AG09309 (cell line): ENCODE measurements around the gene SSX3.
"Not testable (repeated sequence)": the region's sequence is repeated elsewhere in the genome, so short reads cannot be mapped to it uniquely, and the experiment has no call there.

Experiments
- DNase-seq: peaks from one replicate; pipeline ENCODE4 v3.0.0-alpha.2; 2010; ENCODE audit warnings: low read depth
- H3K4me3 ChIP-seq: 2 replicates; pipeline ENCODE4 v1.5.1; 2011; ENCODE audit warnings: mild to moderate bottlenecking, low read depth, low read length, moderate library complexity; ENCODE audit not compliant: control insufficient read depth
- TF ChIP-seq, protein P1 (sequence below): IDR thresholded peaks from 2 replicates; pipeline ENCODE4 v1.5.1; 2011; ENCODE audit warnings: mild to moderate bottlenecking, low read depth, low read length, inconsistent platforms; ENCODE audit not compliant: insufficient read depth, control insufficient read depth; ENCODE audit errors: missing control alignments

The SSX3 gene, protein sequence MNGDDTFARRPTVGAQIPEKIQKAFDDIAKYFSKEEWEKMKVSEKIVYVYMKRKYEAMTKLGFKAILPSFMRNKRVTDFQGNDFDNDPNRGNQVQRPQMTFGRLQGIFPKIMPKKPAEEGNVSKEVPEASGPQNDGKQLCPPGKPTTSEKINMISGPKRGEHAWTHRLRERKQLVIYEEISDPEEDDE

DNA sequence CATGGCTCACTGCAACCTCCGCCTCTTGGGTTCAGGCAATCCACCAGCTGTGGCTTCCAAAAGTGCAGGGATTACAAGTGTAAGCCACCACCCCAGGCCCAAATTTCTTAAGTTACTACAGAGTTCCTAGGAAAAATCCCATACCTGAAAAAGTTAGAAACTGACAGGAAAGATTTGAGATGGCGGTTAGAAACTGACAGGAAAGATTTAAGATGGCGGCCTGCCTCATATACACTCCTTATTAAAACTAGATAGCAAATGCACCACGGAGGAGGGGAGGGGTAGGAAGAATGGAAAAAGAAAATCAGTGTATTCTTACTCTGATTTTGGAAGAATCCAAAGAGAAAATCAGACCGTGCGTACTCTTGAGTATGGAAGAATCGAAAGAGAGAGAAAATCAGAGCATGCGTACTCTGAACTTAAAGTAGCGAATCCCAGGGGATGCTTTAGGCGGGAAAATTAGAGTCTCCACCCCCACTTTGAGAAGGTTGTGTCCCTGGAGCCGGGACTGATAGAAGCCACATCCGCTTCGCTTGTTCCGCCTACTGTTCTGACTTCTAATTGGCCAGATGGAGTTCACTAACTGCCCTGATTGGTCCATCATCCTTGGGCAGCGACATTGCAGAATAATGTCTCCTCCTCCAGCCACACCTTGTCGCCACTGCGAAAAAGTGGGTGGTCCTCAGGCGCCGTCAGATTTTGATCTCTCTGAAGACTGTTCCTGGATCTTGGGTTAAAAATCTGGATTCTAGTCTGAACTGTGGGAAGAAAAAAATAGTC lies at the start of gene SSX3:
Gene SSX3 (minus strand): TSS at position 389 of the 780 bp plus-strand sequence. CDS start 1,454 bp downstream, outside the sequence.
- not testable (repeated sequence) for DNase-seq, H3K4me3 ChIP-seq

DNA sequence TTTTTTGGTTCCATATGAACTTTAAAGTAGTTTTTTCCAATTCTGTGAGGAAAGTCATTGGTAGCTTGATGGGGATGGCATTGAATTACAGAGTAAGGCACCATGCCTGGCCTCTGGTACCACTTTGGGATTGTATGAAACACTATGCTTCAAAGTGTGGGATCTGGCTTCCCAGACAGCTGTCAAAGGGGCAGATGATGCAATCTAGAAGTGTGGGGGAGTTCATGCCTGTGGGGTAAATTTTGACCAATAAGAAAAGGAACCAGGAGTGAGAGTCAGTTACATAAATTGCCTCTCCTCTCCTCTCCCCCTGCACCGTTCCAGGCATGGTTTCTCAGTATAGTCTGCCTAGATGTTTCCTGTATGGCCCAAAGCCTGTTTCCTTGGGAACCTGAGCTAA lies 41.3 kb upstream of the SSX3 start:
- not testable (repeated sequence) for DNase-seq, H3K4me3 ChIP-seq

DNA sequence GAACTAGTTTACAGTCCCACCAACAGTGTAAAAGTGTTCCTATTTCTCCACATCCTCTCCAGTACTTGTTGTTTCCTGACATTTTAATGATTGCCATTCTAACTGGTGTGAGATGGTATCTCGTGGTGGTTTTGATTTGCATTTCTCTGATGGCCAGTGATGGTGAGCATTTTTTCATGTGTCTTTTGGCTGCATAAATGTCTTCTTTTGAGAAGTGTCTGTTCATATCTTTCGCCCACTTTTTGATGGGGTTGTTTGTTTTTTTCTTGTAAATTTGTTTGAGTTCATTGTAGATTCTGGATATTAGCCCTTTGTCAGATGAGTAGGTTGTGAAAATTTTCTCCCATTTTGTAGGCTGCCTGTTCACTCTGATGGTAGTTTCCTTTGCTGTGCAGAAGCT lies 40.4 kb upstream of the SSX3 start:
- not testable (repeated sequence) for H3K4me3 ChIP-seq, DNase-seq

DNA sequence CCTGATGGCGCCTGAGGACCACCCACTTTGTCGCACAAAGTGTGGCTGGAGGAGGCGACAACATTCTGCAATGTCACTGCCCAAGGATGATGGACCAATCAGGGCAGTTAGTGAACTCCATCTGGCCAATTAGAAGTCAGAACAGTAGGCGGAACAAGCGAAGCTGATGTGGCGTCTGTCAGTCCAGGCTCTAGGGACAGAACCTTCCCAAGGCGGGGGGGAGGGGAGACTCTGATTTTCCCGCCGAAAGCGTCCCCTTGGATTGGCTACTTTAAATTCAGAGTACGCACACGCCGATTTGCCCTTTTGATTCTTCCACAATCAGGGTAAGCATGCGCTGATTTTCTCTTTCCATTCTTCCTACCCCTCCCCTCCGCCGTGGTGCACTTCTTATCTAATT lies 26.7 kb upstream of the SSX3 start, which contains the start of gene SSX4:
Gene SSX4 (plus strand): TSS at position 301 of the 400 bp plus-strand sequence. CDS start 515 bp downstream, outside the sequence.
- DNase-seq, result not testable (repeated sequence)

DNA sequence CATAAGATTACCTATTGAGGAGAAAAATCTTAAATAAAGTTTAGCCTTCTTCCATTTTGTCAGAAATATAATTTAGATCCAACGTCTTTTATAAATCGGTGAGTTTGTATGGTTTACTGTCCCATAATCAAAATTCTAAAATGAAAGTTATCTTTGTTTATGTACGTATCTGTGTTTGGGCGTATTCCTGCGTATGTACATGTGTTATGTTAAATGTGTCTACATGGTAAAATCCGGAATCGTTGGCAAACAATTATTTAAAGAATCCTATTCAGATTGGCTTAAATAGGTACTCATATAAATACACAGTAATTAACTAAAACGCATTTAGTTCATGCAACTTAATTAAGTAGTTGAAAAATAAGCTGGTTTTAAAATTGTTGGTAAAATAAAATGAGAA lies 13.9 kb upstream of the SSX3 start:
- H3K4me3 ChIP-seq, DNase-seq: not testable (repeated sequence)

More for the DNA sequence above, 26.7 kb upstream of the SSX3 start, which contains the start of gene SSX4:
- not testable (repeated sequence) for H3K4me3 ChIP-seq

DNA sequence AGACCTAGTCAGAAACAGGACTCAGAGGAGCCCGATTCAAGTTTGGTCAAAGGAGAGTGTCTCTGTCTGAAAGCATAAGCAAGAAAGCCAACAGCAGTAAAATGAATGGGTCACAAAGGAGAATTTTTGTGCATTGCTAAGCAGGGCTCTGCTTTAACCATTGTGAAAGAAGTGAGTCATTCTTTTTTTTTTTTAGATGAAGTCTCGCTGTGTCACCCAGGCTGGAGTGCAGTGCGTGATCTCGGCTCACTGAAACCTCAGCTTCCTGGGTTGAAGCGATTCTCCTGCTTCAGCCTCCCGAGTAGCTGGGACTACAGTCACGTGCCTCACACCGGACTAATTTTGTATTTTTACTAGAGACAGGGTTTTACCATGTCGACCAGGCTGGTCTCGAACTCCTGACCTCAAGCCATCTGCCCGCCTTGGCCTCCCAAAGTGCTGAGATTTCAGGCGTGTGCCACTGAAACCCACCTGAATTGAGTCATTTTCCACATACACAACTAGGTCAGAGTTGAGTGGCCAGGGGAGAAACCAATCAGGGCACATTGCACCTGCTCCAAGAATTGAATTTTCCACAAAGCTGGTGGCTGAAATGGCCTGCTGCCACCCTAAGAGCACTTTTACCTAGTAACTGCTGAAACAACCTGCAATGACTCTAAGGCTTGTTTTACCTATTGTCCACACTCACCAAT lies 11.4 kb upstream of the SSX3 start:
- not testable (repeated sequence) for H3K4me3 ChIP-seq, DNase-seq

DNA sequence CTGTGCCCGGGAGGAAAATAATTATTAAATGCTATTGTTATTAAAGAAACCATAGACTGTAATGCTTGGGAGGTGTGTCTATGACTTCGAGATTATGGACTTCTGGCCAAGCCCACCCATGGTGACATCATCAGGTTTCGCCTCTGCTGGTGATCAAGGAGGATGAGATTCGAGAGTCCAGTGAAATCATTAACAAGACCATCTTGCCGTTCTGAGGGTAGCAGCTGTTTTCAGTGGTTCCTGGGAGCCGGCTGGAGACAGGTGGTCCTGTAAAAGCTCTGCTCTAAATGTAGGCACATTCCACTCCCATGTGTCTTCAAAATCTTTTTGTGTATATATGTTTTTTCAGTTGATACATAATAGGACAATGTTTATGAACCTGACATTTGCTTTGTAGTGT lies 2.8 kb upstream of the SSX3 start:
- not testable (repeated sequence) for H3K4me3 ChIP-seq, DNase-seq

DNA sequence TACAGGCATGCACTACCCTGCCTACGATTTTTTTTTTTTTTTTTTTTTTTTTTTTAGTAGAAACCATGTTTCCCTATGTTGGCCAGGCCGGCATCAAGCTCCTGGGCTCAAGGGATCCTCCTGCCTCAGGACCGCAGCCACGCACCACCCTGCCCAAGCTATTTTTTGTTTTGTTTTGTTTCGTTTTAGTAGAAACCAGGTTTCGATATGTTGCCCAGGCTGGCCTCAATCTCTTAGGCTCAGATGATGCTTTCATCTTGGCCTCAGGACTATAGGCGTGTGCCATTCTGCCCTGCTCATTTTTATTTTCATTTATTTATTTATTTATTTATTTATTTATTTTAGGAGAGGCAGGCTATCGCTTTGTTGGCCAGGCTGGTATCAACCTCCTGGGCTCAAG lies 1.2 kb upstream of the SSX3 start:
- TF ChIP-seq, protein P1, sequence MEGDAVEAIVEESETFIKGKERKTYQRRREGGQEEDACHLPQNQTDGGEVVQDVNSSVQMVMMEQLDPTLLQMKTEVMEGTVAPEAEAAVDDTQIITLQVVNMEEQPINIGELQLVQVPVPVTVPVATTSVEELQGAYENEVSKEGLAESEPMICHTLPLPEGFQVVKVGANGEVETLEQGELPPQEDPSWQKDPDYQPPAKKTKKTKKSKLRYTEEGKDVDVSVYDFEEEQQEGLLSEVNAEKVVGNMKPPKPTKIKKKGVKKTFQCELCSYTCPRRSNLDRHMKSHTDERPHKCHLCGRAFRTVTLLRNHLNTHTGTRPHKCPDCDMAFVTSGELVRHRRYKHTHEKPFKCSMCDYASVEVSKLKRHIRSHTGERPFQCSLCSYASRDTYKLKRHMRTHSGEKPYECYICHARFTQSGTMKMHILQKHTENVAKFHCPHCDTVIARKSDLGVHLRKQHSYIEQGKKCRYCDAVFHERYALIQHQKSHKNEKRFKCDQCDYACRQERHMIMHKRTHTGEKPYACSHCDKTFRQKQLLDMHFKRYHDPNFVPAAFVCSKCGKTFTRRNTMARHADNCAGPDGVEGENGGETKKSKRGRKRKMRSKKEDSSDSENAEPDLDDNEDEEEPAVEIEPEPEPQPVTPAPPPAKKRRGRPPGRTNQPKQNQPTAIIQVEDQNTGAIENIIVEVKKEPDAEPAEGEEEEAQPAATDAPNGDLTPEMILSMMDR, result no peak
- H3K4me3 ChIP-seq, result no peak overlapping the region
- DNase-seq, result no peak

DNA sequence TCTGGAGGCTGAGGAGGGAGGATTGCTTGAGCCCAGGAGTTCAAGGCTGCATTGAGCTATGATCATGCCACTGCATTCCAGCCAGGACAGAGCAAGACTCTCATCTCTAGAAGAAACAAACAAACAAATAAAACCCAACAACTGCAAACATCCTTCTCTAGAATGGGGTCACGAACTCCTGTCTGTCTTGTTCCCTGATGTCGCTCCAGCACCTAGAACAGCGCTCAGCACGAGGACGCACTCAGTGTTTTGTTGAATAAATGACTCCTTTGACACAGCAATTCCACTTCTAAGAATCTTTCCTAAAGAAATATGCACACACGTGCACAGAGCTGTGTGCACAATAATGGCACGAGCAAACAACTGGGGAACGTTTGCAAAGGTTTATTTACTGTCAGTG lies 10.4 kb downstream of the SSX3 start:
- H3K4me3 ChIP-seq, result not testable (repeated sequence)

DNA sequence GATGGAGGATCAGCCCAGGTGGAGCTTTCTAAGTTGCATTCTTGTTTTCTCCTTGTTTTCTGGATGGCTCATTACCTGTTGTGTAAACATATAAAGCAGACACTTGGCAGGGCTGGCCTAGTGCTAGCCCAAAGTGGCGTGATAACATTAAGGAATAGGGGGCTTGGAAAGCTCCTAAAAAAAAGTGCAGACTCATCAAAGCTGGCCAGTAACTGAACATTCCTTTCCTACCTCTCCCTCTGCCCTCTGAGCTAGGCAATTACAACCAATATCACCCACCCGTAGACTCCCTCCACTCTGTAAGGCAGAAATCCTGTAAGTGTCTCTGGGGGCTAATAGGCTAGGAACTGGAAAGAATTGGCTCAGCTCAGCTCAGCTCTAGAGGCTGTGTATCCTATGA lies 42.5 kb downstream of the SSX3 start:
- DNase-seq, H3K4me3 ChIP-seq: not testable (repeated sequence)

More for the DNA sequence above, 10.4 kb downstream of the SSX3 start:
- not testable (repeated sequence) for DNase-seq

DNA sequence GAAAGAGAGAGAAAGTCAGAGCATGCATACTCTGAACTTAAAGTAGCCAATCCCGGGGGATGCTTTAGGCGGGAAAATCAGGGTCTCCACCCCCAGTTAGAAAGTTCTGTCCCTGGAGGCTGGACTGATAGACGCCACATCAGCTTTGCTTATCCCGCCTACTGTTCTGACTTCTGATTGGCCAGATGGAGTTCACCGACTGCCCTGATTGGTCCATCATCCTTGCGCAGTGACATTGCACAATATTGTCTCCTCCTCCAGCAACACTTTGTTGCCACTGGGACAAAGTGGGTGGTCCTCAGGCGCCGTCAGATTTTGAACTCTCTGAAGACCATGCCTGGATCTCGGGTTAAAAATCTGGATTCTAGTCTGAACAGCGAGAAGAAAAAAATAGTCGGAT lies 50.3 kb downstream of the SSX3 start:
- TF ChIP-seq, protein P1, result no peak
- no peak overlapping the region for H3K4me3 ChIP-seq
- DNase-seq, result no peak
